Right forelimb (tissue), 1 donor: ENCODE measurements around the gene STON2.
"Not testable (repeated sequence)": the region's sequence is repeated elsewhere in the genome, so short reads cannot be mapped to it uniquely, and the experiment has no call there.

ENCODE experiments used
- DNase-seq: peaks from one replicate; pipeline ENCODE4 v3.0.0-alpha.2; 2018

Gene STON2

DNA sequence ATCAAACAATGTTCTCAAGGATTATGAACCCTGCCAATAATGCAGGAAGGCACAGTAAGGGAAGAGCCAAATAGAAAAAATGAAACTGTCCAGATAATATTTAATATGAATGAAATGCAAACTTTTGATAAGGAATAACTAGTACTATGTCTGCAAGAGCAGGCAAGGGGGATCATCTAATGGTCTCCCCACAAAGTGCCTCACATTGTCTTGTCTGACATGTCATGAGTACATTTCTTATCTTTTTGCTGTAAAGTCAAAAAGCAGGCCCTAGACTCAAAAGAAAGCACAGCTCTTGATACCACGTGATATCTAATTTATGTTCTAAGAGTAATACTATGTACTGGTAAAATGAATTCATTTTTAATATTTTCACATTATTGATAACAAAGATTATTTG, 135.5 kb downstream of the STON2 start:
- no peak for DNase-seq

DNA sequence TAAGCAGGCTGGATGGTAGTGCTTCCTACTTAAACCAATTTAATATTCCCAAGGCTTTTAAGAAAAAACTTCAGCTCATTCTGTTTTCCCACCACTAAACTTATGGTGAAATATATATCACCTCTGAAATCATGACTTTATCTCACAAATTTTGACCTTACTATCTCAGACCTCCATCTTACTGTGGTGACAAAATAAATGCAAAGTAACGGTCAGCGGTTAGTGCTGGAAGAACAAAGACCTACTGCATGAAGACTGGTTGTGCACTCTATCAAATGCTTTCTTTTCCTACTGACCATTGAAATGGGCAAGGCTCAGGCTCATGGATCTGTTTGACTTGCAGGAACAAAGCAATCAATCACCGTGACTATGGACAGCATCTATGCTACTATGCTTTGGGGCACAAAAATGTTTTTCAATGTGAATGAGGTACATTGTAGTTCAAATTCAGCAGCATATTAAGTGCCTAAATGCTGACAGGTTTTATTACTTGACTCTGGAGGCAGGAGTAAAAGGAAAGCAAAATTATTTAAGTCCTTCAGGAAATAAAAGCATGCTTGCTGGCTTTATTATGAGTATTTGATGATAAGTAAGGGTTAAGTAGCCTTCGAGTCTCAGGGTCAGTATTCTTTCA, 136.2 kb downstream of the STON2 start:
- DNase-seq, result no peak

- DNase-seq, result no peak
These were observed 138.9 kb downstream of the STON2 start for GRCh38 chr14:81261176-81261575.

DNA sequence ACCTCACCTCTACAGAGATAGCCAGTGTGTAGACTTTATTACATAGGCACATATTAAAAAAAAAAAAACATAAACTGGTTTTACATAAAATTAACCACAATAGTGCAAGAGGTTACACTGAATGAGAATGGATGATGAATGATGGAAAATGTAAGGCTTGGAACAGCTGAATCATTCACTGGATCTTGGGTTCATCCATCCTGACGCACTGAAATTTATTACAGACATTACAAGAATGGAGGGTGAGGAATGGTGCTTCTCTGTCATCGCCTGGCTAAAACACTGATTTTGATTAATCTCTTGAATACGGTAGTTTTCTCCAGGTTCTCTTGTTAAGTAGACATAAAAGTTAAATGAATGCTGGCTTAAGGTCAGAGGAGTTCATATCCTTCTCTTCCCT, 139.4 kb downstream of the STON2 start:
- DNase-seq, result no peak

DNA sequence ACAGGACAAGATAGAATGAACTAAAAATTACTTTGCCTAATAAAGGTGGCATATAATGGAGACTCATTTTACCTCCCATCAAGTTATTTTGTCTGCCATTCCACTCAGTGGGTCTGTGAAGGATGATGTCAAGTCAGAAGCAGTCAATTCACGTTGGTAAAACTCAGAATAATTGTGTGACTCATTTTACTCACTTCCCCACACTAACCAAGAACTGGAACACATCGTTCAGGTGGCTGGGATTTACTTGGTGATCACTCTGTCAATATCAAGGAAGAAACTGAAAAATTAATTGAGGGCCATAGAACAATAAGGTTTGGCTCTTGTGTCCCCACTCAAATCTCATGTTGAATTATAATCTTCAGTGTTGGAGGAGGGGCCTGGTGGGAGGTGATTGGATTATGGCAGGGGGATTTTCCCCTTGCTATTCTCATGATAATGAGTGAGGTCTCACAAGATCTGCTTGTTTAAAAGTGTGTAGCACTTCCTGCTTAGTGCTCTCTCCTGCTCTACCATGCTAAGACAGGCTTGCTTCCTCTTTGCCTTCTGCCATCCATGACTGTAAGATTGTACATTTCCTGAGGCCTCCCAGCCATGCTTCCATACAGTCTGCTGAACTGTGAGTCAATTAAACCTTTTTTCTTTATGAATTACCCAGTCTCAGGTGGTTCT, 143.7 kb downstream of the STON2 start:
- no peak for DNase-seq

GRCh38 chr14:81252278-81252677, 147.8 kb downstream of the STON2 start:
- no peak for DNase-seq

DNA sequence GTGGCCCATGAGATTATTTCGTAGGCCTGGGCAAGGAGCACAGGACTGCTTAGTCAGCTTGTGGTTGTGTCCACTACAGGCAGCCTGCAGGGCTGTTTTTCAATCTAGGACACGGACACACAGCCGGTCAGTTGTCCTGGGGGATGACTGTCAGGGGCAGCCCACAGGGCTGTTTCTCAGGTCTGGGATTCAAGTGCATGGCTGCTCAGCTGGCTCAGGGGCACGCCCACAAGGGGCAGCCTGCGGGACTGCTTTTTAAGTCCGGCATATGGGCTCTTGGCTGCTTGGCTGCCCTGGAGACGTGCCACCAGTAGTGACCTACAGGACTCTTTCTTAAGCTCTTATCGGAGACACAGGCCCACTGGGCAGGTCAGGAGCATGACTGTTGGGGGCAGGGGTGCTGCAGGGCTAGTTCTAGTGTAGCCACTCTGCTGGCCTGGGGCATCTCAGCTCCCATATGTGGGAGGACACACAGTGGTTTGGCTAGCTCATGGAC, 152.8 kb downstream of the STON2 start:
- no peak for DNase-seq

DNA sequence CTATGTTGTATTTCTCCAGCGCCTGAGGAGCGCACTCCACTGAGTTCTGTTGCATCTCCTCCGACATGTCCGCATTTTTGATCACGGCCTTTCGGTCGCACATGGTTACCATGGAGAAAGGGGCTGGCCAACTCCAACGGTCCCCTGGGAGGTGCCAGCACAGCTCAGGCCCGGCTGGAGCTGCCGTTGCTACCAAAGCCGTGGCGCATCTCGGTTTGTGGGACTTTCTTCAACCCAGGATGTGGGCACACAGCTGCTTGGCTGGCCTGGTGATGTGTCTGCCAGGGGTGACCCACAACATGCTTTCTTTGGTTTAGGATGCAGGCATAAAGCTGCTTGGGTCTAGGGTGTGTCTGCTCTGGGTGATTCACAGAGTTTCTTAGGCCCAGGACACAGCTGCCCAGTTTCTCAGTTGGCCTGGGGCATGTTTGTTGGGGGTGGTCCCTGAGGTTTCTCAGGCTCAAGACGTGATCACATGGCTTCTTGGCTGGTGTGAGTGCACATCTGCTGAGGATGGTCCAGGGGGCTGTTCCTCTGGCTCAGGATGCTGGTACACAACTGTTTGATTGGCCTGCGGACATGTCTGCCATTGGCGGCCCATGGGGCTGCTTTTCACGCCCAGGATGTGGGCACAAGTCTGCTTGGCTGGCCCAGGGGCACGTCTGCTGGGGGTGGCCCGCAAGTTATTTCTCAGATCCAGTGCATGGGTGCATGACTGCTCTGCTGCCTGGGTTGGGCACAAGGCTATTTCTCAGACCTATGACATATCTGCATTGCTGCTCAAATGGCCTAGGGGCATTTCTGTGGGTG, 153.5 kb downstream of the STON2 start:
- no peak for DNase-seq

DNA sequence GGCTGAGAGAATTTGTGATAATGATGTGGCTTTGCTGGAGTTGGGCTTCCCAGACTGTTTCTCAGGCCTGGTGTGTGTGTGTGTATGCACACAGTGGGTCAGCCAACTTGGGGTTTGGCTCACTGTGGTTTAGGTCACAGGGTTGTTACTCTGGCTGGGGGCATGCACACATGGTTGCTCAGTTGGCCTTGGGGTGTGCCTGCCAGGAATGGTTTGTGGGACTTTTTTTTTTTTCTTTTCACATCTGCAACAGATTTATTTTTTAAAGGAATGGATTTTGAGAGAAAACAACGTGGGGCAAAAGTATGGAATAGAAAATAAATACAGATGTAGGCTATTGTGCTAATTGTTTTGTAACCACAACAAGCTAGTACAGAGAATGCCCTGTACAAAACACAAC, 154.4 kb downstream of the STON2 start:
- DNase-seq, result no peak

DNA sequence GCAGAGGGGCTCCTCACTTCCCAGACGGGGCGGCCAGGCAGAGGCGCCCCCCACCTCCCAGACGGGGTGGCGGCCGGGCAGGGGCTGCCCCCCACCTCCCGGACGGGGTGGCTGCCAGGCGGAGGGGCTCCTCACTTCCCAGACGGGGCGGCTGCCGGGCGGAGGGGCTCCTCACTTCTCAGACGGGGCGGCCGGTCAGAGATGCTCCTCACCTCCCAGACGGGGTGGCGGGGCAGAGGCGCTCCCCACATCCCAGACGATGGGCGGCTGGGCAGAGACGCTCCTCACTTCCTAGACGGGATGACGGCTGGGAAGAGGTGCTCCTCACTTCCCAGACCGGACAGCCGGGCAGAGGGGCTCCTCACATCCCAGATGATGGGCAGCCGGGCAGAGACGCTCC, 155.7 kb downstream of the STON2 start:
- DNase-seq, result not testable (repeated sequence)

DNA sequence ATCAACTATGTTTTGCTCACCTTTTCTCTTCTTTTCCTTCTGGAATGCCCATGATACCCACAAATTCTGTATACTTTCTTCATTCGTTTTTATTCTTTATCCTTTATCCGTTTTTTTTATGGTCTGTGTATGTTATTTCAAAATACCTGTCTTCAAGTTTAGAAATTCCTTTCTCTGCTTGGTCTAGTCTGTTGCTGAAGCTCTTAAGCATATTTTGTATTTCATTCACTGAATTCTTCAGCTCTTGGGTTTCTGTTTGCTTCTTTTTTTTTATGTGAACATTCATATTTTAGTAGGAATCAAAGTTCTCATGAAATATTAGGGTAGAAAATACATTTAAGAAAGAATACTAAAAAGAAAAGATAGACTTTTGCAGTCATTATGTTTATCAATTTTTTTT, 156.6 kb downstream of the STON2 start:
- no peak for DNase-seq

DNA sequence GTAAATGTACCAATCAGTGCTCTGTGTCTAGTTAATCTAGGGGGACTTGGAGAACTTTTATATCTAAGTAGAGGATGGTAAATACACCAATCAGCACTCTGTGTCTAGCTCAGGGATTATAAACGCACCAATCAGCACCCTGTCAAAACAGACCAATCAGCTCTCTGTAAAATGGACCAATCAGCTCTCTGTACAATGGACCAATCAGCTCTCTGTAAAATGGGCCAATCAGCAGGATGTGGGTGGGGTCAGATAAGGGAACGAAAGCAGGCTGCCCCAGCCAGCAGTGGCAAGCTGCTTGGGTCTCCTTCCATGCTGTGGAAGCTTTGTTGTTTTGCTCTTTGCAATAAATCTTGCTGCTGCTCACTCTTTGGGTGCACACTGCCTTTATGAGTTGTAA, 163.3 kb downstream of the STON2 start:
- not testable (repeated sequence) for DNase-seq

- DNase-seq, result no peak
These were observed 164.0 kb downstream of the STON2 start for GRCh38 chr14:81236138-81236537.

DNA sequence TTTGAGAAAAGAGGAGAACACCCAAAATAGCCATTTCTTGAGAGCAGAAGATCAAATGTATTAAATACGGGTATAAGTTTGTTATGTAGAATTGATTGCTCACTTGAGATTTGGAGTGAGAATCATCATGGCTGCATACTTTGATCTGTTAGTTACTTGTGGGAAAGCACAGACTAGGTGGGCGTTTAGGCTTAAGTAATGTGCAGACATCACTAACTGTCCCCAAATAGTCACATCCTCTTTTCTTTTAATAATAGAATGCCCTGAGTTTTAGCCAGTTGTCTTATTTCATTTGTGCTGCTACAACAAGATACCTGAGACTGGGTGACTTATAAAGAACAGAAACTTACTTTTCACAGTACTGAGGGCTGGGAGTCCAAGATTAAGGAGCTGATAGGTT, 165.0 kb downstream of the STON2 start:
- no peak for DNase-seq

DNA sequence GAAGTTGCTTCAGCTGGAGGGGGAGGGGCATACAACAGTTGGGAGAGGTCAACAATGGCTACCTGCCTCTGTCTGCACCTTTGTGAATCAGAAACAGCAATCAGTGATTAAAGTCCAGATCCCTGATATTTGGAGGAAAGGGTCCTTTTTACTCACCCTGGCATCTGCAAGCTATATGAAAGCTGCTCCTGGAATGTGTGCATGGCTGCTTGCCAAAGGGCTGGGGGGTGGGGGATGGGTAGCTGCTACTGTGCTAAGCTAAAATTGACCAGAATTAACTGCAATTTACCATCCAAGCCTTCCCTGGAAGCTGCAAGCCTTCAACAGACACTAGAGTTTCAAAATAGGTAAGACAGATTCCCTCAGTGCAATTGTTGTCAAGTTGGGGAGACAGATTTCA, 165.8 kb downstream of the STON2 start:
- no peak for DNase-seq

- no peak for DNase-seq
These were observed 166.5 kb downstream of the STON2 start for GRCh38 chr14:81233615-81234014.

- DNase-seq, result no peak
These were observed 168.6 kb downstream of the STON2 start for GRCh38 chr14:81231540-81231939.

- DNase-seq, result no peak
These were observed 175.9 kb downstream of the STON2 start for GRCh38 chr14:81224222-81224621.

- not testable (repeated sequence) for DNase-seq
These were observed 176.3 kb downstream of the STON2 start for GRCh38 chr14:81223788-81224187.

GRCh38 chr14:81222691-81223090, 177.4 kb downstream of the STON2 start:
- no peak for DNase-seq

GRCh38 chr14:81222126-81222525, 178.0 kb downstream of the STON2 start:
- DNase-seq, result no peak

DNA sequence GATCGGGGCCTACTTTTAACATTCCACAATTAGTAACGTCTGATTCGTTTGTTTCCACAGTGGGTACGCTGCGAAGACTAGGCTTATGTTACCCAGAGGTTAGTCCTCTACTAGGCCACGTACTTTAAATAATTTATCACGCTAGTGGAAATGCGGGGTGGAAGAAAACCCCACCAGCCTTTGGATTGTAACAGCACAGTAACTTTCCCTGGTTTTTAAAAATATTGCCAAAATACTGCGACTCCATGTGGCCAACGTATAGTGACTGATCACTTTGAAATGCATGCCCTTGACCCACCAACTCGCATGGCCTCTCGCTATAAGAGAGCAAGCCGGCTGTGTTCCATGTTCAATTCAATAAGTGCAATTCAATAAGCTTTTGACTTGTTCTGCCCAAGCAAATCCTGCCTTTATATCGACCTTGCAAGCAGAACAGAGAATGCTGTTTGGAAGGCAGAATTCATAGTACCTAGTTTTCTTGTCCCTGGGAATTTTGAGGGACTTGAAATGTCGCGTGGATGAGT, 178.5 kb downstream of the STON2 start:
- no peak for DNase-seq

DNA sequence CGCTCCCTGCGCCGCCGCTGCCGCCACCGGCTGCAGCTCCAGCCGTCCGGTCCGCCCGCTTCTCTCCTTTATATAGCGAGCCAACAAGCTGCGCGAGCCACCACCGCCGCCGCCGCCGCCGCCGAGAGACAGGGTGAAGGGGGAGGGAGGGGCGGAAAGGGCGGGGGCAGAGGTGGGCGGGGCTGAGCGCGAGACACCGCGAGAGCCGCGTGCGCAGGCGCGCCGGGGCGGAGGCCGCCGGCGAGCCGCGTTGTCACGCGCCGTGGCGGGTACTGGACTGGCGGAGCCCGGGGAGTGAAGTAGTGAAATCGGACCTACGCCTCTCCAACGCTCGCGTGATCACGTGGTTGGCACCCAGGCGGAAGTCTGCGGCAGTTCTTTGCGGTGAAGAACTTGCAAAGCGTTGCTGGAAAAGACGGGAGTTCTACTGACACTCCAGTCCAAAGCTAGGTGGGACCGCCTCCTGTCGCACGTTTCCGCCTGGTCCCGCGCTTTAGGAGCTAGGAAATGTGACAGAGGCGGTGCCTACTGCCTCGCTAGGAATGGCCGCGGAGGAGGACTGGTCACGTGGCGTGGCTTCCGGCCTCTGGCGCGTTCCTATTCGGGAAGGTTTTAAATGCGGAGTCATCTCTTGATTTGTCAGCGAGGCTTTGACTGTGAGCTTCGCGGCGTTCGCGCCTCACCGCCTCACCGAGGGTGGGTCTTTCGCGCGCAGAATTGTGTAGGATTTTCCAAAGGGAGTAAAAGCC, 179.1 kb downstream of the STON2 start, which contains the start of gene GTF2A1:
TSS of gene GTF2A1 (minus strand) at position 130 of the 749 bp plus-strand sequence. CDS start 441 bp downstream, outside the sequence.
- peak; percentile 99 for DNase-seq
